Endothelial cell of umbilical vein (primary cell): ENCODE results near the gene PARVA. TPM values are rescaled to one million over a fixed set of nuclear protein-coding genes. Genes with fewer than 3 reads are reported as not detected.

Experiments used
- BruUV-seq: library from RNA; stranded (reverse); fragments of 400-500 nt; replicated peaks from 2 replicates; lab custom pipeline; 2021; lab: Mats Ljungman, UMichigan
- CTCF ChIA-PET: fragments of 300-600, 350-600 bp; sonication (Branson Sonifier 250); formaldehyde crosslinking; loops from one replicate; lab custom pipeline; 2021; ENCODE audit warnings: antibody characterized with exemption, inconsistent platforms; lab: Charles Lee
- POLR2A ChIA-PET: fragments of 300-600, 350-600 bp; sonication (Branson Sonifier 250); formaldehyde crosslinking; loops from one replicate; lab custom pipeline; 2021; ENCODE audit warnings: antibody characterized with exemption, inconsistent platforms; lab: Charles Lee
- DNase-seq: peaks from one replicate; pipeline ENCODE4 v3.0.0-alpha.2; 2011; ENCODE audit warnings: low read depth, low spot score
- FAIRE-seq: peaks from 2 replicates; lab custom pipeline; 2011; peaks lifted over from hg19 to GRCh38; lab: Jason Lieb, UNC
- H2AFZ ChIP-seq: 2 replicates; pipeline ENCODE4 v1.6.0; 2012; ENCODE audit warnings: low read depth, low read length, control low read depth, inconsistent platforms
- H3K27ac ChIP-seq: 2 replicates; pipeline ENCODE4 v1.5.1; 2011; ENCODE audit warnings: low read depth, mild to moderate bottlenecking, control low read depth, low read length, moderate library complexity; ENCODE audit not compliant: insufficient read depth
- H3K27me3 ChIP-seq, 2 experiments: 2 replicates each; pipeline versions ENCODE4 v1.6.0 to v1.6.1; 2011; ENCODE audit warnings: low read length in 2 of 2, mixed read lengths in 1 of 2; ENCODE audit not compliant: control insufficient read depth in 2 of 2, insufficient read depth in 2 of 2
- H3K36me3 ChIP-seq, 2 experiments: 2 replicates in 1 of 2; 3 replicates in 1 of 2; pipeline ENCODE4 v1.5.1; 2011; ENCODE audit warnings: low read length in 2 of 2, mild to moderate bottlenecking in 1 of 2, moderate library complexity in 1 of 2; ENCODE audit not compliant: control insufficient read depth in 2 of 2, insufficient read depth in 2 of 2; ENCODE audit errors: extremely low read depth in 1 of 2
- H3K4me1 ChIP-seq: 3 replicates; pipeline ENCODE4 v1.5.1; 2011; ENCODE audit warnings: mild to moderate bottlenecking, low read length; ENCODE audit not compliant: control insufficient read depth, insufficient read depth; ENCODE audit errors: extremely low read depth
- H3K4me2 ChIP-seq: 2 replicates; pipeline ENCODE4 v1.6.1; 2011; ENCODE audit warnings: low read length, control low read depth, mixed read lengths; ENCODE audit not compliant: insufficient read depth
- H3K4me3 ChIP-seq, 3 experiments: fragments of 200-600 bp in 1 of 3; sonication (generic), shearing (Covaris generic) in 1 of 3; replicated peaks in 1 of 3; 2 replicates each; pipeline ENCODE4 v1.5.1; 2011 to 2016; ENCODE audit warnings: control low read depth in 3 of 3, low read length in 3 of 3, mild to moderate bottlenecking in 2 of 3, inconsistent platforms in 1 of 3, low read depth in 1 of 3, moderate library complexity in 1 of 3; ENCODE audit not compliant: insufficient read depth in 1 of 3
- H3K79me2 ChIP-seq: 2 replicates; pipeline ENCODE4 v1.6.0; 2012; ENCODE audit warnings: low read length, inconsistent platforms; ENCODE audit not compliant: control insufficient read depth, insufficient read depth
- H3K9ac ChIP-seq: replicated peaks from 2 replicates; pipeline ENCODE3; 2011; ENCODE audit warnings: low read length, control low read depth; ENCODE audit not compliant: insufficient read depth; ENCODE audit errors: extremely low read depth
- H3K9me1 ChIP-seq: replicated peaks from 3 replicates; pipeline ENCODE4 v1.6.0; 2011; ENCODE audit warnings: mild to moderate bottlenecking, low read length; ENCODE audit not compliant: control insufficient read depth, insufficient read depth; ENCODE audit errors: extremely low read depth
- H3K9me3 ChIP-seq: replicated peaks from 2 replicates; pipeline ENCODE4 v1.5.1; 2012; ENCODE audit warnings: low read length, inconsistent platforms; ENCODE audit not compliant: control insufficient read depth, insufficient read depth
- H4K20me1 ChIP-seq: replicated peaks from 2 replicates; pipeline ENCODE3; 2011; ENCODE audit warnings: mild to moderate bottlenecking, low read length; ENCODE audit not compliant: control insufficient read depth, insufficient read depth; ENCODE audit errors: extremely low read depth
- EZH2 ChIP-seq: IDR thresholded peaks from 2 replicates; pipeline ENCODE4 v1.6.1; 2012; ENCODE audit warnings: borderline replicate concordance, low read depth, mild to moderate bottlenecking, moderate library complexity, low read length, inconsistent platforms; ENCODE audit not compliant: severe bottlenecking
- FOS ChIP-seq: IDR thresholded peaks from 2 replicates; pipeline ENCODE4 v1.6.1; 2011; ENCODE audit warnings: mild to moderate bottlenecking, low read length, moderate library complexity, borderline replicate concordance; ENCODE audit not compliant: insufficient read depth
- GATA2 ChIP-seq: IDR thresholded peaks from 2 replicates; pipeline ENCODE4 v1.7.0; 2011; ENCODE audit warnings: low read depth, mild to moderate bottlenecking, moderate library complexity, mixed read lengths, low read length; ENCODE audit not compliant: insufficient read length, insufficient read depth
- JUN ChIP-seq: IDR thresholded peaks from 2 replicates; pipeline ENCODE4 v1.6.1; 2011; ENCODE audit warnings: borderline replicate concordance, low read depth; ENCODE audit not compliant: insufficient read length, insufficient read depth
- MAX ChIP-seq: IDR thresholded peaks from 2 replicates; pipeline ENCODE4 v1.6.1; 2011; ENCODE audit not compliant: insufficient read depth, insufficient read length
- MYC ChIP-seq: IDR thresholded peaks from one replicate; pipeline ENCODE4 v1.6.1; 2011; ENCODE audit warnings: mild to moderate bottlenecking, low read depth, low read length
- POLR2A ChIP-seq: IDR thresholded peaks from 2 replicates; pipeline ENCODE4 v1.6.1; 2012; ENCODE audit warnings: low read depth, mild to moderate bottlenecking, control low read depth, low read length
- POLR2AphosphoS5 ChIP-seq: IDR thresholded peaks from 2 replicates; pipeline ENCODE4 v1.6.1; 2012; ENCODE audit warnings: low read depth, mild to moderate bottlenecking, control low read depth, low read length, moderate library complexity; ENCODE audit not compliant: insufficient read depth
- dilution Hi-C: fragments of 300-500 bp; cut with MboI; formaldehyde crosslinking; loops from one replicate; pipeline ENCODE4 v1.15.0; 2019; ENCODE audit warnings: low sequenced_read_pairs; ENCODE audit not compliant: extremely low pct_ligation_motif_present
- intact Hi-C: fragments of 100-400 bp; cut with micrococcal nuclease; formaldehyde crosslinking; loops from one replicate; pipeline ENCODE4 v1.10.0; 2022
- polyA plus RNA-seq, 4 experiments: library from polyadenylated mRNA; depleted of rRNA in 3 of 4; stranded (reverse) in 3 of 4; unstranded in 1 of 4; fragments of >200 nt; gene quantifications; 2 replicates each; pipeline versions ENCODE4 v1.2.1 to v1.2.3, GENCODE V29; 2011 to 2012; ENCODE audit warnings: missing spikeins in 1 of 4
- total RNA-seq: library from RNA; stranded (reverse); gene quantifications from 2 replicates; pipeline ENCODE4 v1.2.3, GENCODE V29; 2021
- TF ChIP-seq, protein P1 (sequence below), 2 donors: IDR thresholded peaks; 1 replicate in 1 of 2; 2 replicates in 1 of 2; pipeline ENCODE4 v1.5.1; 2011; ENCODE audit warnings: low read length in 2 of 2, mild to moderate bottlenecking in 2 of 2, moderate library complexity in 2 of 2, control low read depth in 1 of 2, inconsistent platforms in 1 of 2, low read depth in 1 of 2; ENCODE audit not compliant: insufficient read depth in 1 of 2; ENCODE audit errors: extremely low read depth in 1 of 2

PARVA gene
- total and polyA plus RNA-seq, 2 donors (not counting 3 experiments of a cell fraction or from before 2014, with no cell fraction given), result 40.6 to 104 TPM

- dilution Hi-C loops (no loop called here), intact Hi-C loops (no loop called here)
- Histone ChIP-seq H3K36me3 (no peaks in the 10 kb centered on the region), H3K9me3 (no peaks in the 10 kb centered on the region), H2AFZ (no peak overlapping the region), H3K27me3 (peaks cover 23 to 35% of the 10 kb centered on the region in 2 experiments), H3K4me2 (no peak overlapping the region), H4K20me1 (no peaks in the 10 kb centered on the region), H3K9me1 (no peaks in the 10 kb centered on the region), H3K4me3 (no peak overlapping the region), H3K79me2 (no peaks in the 10 kb centered on the region), H3K9ac (no peak overlapping the region), H3K27ac (no peak overlapping the region), H3K4me1 (no peaks in the 10 kb centered on the region)
- FAIRE-seq (no peak), DNase-seq (no peak)
- no TSS peak for BruUV-seq
- CTCF ChIA-PET, result interaction anchor here (0.8 to 1.3 kb wide), 4 partner anchors 10 to 321 kb away, joined by 3 to 5 read pairs (median 3); no protein-coding TSS in a partner anchor
- TF ChIP-seq MAX, result no peak
- TF ChIP-seq GATA2, result no peak
- TF ChIP-seq JUN, result no peak
- TF ChIP-seq POLR2A, result no peak
- no peak for TF ChIP-seq FOS
- TF ChIP-seq MYC, result no peak
- TF ChIP-seq POLR2AphosphoS5, result no peak
- TF ChIP-seq EZH2, result no peak
- TF ChIP-seq, protein P1, sequence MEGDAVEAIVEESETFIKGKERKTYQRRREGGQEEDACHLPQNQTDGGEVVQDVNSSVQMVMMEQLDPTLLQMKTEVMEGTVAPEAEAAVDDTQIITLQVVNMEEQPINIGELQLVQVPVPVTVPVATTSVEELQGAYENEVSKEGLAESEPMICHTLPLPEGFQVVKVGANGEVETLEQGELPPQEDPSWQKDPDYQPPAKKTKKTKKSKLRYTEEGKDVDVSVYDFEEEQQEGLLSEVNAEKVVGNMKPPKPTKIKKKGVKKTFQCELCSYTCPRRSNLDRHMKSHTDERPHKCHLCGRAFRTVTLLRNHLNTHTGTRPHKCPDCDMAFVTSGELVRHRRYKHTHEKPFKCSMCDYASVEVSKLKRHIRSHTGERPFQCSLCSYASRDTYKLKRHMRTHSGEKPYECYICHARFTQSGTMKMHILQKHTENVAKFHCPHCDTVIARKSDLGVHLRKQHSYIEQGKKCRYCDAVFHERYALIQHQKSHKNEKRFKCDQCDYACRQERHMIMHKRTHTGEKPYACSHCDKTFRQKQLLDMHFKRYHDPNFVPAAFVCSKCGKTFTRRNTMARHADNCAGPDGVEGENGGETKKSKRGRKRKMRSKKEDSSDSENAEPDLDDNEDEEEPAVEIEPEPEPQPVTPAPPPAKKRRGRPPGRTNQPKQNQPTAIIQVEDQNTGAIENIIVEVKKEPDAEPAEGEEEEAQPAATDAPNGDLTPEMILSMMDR (IDR thresholded peaks at IDR 0.05; ENCODE audit: extremely low read depth in 1 of 2, insufficient read depth in 1 of 2, low read depth in 1 of 2, low read length in 2 of 2), result no peak
- POLR2A ChIA-PET, result no interaction called here
These were observed 190.5 kb downstream of the PARVA start for GRCh38 chr11:12567746-12568460.
